A204.1 (cell line): ENCODE data around the gene EFR3B.

Experiments
- FAIRE-seq: peaks from 2 replicates; lab custom pipeline; 2012; peaks lifted over from hg19 to GRCh38; lab: Jason Lieb, UNC

The EFR3B gene

GRCh38 chr2:25187729-25188350 lies 146.0 kb downstream of the EFR3B start:
- no peak for FAIRE-seq

DNA sequence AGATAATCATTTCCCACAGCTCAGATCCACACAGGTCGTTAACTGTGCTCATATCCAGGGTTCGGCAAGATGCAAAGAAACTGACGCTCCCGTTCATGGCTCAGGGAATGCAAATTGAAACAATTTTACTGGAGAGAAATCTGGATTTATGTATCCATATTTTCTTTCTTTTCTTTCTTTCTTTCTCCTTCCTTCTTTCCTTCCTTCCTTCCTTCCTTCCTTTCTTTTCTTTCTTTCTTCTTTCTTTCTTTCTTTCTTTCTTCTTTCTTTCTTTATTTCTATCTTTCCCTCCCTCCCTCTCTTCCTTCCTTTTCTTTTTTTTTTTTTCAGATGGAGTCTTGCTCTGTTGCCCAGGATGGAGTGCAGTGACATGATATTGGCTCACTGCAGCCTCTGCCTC lies 146.5 kb downstream of the EFR3B start:
- FAIRE-seq = no peak

DNA sequence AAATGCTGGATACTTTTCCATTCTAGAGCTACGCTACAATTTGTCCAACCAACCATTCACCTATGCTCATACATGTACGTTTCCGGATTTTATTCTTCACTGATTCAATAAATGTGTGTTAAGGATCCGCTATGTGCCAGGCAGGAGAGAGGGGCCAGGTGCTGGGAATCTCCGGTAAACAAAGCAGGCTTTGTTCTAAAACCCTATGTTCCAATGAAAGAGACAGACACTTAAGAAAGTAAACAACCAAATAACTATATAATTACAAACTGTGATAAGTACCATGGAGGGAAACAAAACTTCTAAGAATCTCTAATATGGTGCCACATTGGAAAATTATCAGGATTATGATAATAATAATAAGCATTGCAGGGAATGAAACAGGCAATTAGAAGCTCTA lies 148.7 kb downstream of the EFR3B start:
- FAIRE-seq = no peak

GRCh38 chr2:25194576-25195122 lies 152.8 kb downstream of the EFR3B start:
- no peak for FAIRE-seq

DNA sequence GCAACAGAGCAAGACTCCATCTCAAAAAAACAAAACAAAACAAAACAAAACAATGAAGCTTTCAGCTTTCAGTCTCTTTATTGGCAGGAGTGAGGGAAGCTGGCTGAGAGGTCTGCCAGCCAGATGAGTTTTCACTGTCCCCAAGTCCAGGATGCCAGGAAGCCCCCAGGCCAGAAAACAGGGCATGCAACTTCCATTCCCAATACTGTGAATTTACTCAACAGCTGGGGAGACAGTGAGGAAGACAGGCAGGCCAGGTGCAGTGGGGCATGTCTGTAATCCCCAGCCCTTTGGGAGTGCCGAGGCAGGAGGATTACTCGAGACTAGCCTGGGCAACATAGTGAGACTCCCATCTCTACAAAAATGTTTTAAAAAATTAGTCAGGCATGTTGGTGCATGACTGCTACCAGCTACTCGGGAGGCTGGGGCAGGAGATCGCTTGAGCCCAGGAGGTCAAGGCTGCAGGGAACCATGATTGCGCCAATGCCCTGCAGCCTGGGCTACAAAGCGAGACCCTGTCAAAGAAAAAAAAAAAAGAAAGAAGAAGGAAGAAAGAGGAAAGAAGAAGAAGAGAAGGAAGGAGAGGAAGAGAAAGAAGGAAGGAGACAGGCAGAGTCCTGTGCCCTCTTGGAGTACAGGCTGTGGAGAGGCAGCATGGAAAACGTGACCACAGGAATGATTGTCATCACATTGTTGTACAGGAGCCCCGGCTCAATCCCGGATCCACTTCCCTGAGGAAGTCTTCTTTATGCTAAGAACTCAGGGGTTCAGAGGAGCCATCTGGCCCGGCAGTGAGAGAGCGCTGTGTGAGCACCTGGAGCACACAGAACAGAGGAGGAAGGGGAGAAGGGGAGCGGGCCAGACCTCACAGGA lies 155.7 kb downstream of the EFR3B start:
- no peak for FAIRE-seq

DNA sequence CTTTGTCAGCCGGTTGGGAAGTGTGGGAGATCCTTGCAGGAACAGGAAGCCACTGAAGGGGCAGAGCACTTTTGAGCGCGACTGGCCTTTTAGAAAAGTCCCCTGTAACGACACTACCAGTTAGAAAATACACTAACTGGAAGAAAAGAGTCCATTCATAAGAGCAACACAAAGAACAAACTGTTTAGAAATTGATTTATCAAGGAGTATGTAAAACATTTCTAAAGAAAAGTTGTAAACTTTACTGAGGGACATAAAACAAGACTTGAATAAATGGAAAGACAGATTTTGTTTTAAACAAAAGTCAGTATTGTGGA lies 156.3 kb downstream of the EFR3B start:
- FAIRE-seq = no peak

GRCh38 chr2:25198576-25198975 lies 156.7 kb downstream of the EFR3B start:
- no peak for FAIRE-seq

GRCh38 chr2:25201265-25201664 lies 159.4 kb downstream of the EFR3B start:
- FAIRE-seq = no peak

- no peak for FAIRE-seq
These were observed 159.9 kb downstream of the EFR3B start for GRCh38 chr2:25201794-25202193.

DNA sequence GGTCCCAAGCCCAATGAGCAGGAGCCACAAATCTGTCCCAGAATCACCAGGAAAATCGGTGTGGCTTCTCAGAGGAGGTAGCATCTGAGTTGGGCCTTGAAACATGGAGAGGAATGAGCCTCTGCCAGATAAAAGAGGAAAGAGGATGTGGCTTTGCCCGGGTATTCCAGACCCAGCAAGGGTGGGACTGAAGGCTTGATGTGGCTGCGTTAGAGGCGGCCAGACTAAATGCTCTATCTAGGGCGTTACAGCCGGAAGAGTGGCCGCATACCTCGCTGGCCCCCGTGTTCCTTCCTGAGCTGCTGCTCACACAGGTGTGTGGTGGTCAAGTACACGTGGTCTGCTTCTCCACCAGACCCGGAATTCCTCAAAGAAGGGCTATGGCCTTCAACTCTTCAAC lies 160.4 kb downstream of the EFR3B start:
- FAIRE-seq = no peak

GRCh38 chr2:25204190-25204838 lies 162.4 kb downstream of the EFR3B start:
- no peak for FAIRE-seq

DNA sequence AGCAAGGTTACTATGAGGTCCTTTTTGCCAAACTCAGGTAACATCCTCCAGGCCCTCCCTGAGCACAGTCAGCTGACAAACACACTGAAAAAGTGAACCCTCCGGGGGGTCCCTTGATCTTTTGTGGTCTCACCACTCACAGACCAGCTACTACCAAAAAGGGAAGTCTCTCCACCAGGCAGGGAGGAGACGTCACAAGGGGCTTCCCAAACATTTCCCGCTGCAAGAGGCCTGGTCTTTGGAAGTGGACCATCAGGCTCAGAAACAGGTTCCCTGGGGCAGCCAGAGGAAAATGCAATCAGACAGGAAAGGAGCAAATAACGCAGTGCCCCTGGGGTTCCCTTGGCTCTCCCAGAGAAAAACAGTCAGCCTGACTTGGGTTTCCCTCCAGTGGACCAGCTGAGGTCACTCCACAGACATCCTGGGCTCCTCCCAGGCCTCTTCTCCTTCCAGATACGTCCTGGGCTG lies 165.2 kb downstream of the EFR3B start:
- no peak for FAIRE-seq
